HepG2 (cell line): ENCODE results near the gene EEF1A1. TPM values are rescaled to one million over a fixed set of nuclear protein-coding genes. Genes with fewer than 3 reads are reported as not detected.

Experiments
- AHDC1 ChIP-seq: sonication (generic); formaldehyde crosslinking; IDR thresholded peaks from 2 replicates; pipeline ENCODE4 v1.5.1; 2020; ENCODE audit warnings: mild to moderate bottlenecking, missing genetic modification reagents, borderline replicate concordance
- BRF2 ChIP-seq: sonication (generic); formaldehyde crosslinking; IDR thresholded peaks from 2 replicates; pipeline ENCODE4 v1.8.1; 2022; ENCODE audit warnings: mild to moderate bottlenecking, missing genetic modification reagents
- DMTF1 ChIP-seq: sonication (generic); formaldehyde crosslinking; IDR thresholded peaks from 2 replicates; pipeline ENCODE4 v1.4.0; 2020; ENCODE audit warnings: mild to moderate bottlenecking, missing genetic modification reagents
- ELF3 ChIP-seq: IDR thresholded peaks from 2 replicates; pipeline ENCODE4 v1.6.1; 2016; ENCODE audit warnings: missing genetic modification reagents, missing compliant biosample characterization
- ESRRA ChIP-seq: sonication (generic); formaldehyde crosslinking; IDR thresholded peaks from 2 replicates; pipeline ENCODE4 v1.5.1; 2020; ENCODE audit warnings: mild to moderate bottlenecking, low read depth, missing genetic modification reagents
- MAZ ChIP-seq, 2 experiments: sonication (generic) in 1 of 2; formaldehyde crosslinking in 1 of 2; IDR thresholded peaks; 2 replicates each; pipeline versions ENCODE4 v1.5.0 to v1.6.1; 2012 to 2020; ENCODE audit warnings: low read depth in 2 of 2, mild to moderate bottlenecking in 2 of 2, borderline replicate concordance in 1 of 2, improper control_type of control experiment in 1 of 2, low read length in 1 of 2, missing genetic modification reagents in 1 of 2, moderate library complexity in 1 of 2
- PRDM15 ChIP-seq: sonication (generic); formaldehyde crosslinking; IDR thresholded peaks from 2 replicates; pipeline ENCODE4 v1.4.0; 2020; ENCODE audit warnings: missing genetic modification reagents
- ZBTB20 ChIP-seq: sonication (generic); formaldehyde crosslinking; IDR thresholded peaks from 2 replicates; pipeline ENCODE4 v1.8.1; 2023; ENCODE audit warnings: missing genetic modification reagents, low read depth, mild to moderate bottlenecking, borderline replicate concordance
- ZBTB3 ChIP-seq: sonication (generic); formaldehyde crosslinking; IDR thresholded peaks from 2 replicates; pipeline ENCODE4 v1.4.0; 2020; ENCODE audit warnings: low read depth, mild to moderate bottlenecking, moderate library complexity, missing genetic modification reagents, borderline replicate concordance
- ZNF430 ChIP-seq: sonication (generic); formaldehyde crosslinking; IDR thresholded peaks from 2 replicates; pipeline ENCODE4 v1.9.0; 2021; ENCODE audit warnings: mild to moderate bottlenecking, missing genetic modification reagents
- ZNF800 ChIP-seq: sonication (generic); formaldehyde crosslinking; IDR thresholded peaks from 2 replicates; pipeline ENCODE4 v1.4.0; 2020; ENCODE audit warnings: missing genetic modification reagents
- polyA plus RNA-seq, 8 experiments: library from polyadenylated mRNA; depleted of rRNA in 3 of 8; stranded (reverse) in 7 of 8; unstranded in 1 of 8; fragments of >200 nt; fragmentation: Illumina TruSeq in 4 of 8; extraction: Trizol in 4 of 8; gene quantifications; 2 replicates each; pipeline versions ENCODE4 v1.2.1 to v1.2.3, GENCODE V29; 2011 to 2016; ENCODE audit warnings: low read depth in 4 of 8, missing spikeins in 1 of 8, mixed read lengths in 1 of 8; ENCODE audit not compliant: insufficient read depth in 1 of 8
- total RNA-seq, 5 experiments: library from RNA; depleted of rRNA; stranded (reverse); fragments of >200 nt; fragmentation: Illumina TruSeq; extraction: Trizol; gene quantifications; 2 replicates each; pipeline ENCODE4 v1.2.3, GENCODE V29; 2016; ENCODE audit warnings: low read depth in 1 of 5

Gene EEF1A1
- total and polyA plus RNA-seq, 2 of the 13 experiments (the other 11 are each of a cell fraction or from before 2014, with no cell fraction given): 13,726 to 17,172 TPM

- TF ChIP-seq ZBTB3 (CRISPR knock-in tag) (no peak), ZBTB20 (CRISPR knock-in tag) (peak; percentile 59; the same call in 1 of the 2 replicates), ZNF430 (CRISPR knock-in tag) (peak; percentile 78; the same call in 1 of the 2 replicates), MAZ (IDR thresholded peaks at IDR 0.05; ENCODE audit: borderline replicate concordance, low read depth, low read length) (no peak), MAZ (CRISPR knock-in tag; IDR thresholded peaks at IDR 0.05; ENCODE audit: low read depth) (peak; percentile 75; the same call in 1 of the 2 replicates), ZNF800 (CRISPR knock-in tag) (peak; percentile 15; the same call in 1 of the 2 replicates), PRDM15 (CRISPR knock-in tag) (no peak), ESRRA (CRISPR knock-in tag) (0 out of 2 replicates have a peak, but pooled peaks have one; percentile 52), DMTF1 (CRISPR knock-in tag) (0 out of 2 replicates have a peak, but pooled peaks have one; percentile 70), ELF3 (CRISPR knock-in tag) (peak; percentile 94), AHDC1 (CRISPR knock-in tag) (peak; percentile 76; the same call in 1 of the 2 replicates), BRF2 (CRISPR knock-in tag) (no peak)
Observed at GRCh38 chr6:73566954-73567591, 46.2 kb upstream of the EEF1A1 start (continued).
